Measurements from ENCODE around the gene ABCG2.

Gene ABCG2

GRCh38 chr4:88104902-88105610 is 53.4 kb downstream of the ABCG2 start:
- no peak for TF ChIP-seq CTCF (IDR thresholded peaks at IDR 0.05; ENCODE audit: extremely low read depth, missing control alignments)
- no peak for DNase-seq (ENCODE audit: low spot score)

- TF ChIP-seq CTCF (IDR thresholded peaks at IDR 0.05; ENCODE audit: extremely low read depth, missing control alignments), result no peak
- no peak for DNase-seq (ENCODE audit: low spot score)
Measured at GRCh38 chr4:88102026-88102425, 56.4 kb downstream of the ABCG2 start.

- no peak for TF ChIP-seq CTCF (IDR thresholded peaks at IDR 0.05; ENCODE audit: extremely low read depth, missing control alignments)
- no peak for DNase-seq (ENCODE audit: low spot score)
Measured at GRCh38 chr4:88101165-88101564, 57.3 kb downstream of the ABCG2 start.

GRCh38 chr4:88098993-88099752 is 59.3 kb downstream of the ABCG2 start:
- no peak for DNase-seq (ENCODE audit: low spot score)
- TF ChIP-seq CTCF (IDR thresholded peaks at IDR 0.05; ENCODE audit: extremely low read depth, missing control alignments), result no peak

- TF ChIP-seq CTCF (IDR thresholded peaks at IDR 0.05; ENCODE audit: extremely low read depth, missing control alignments), result no peak
- no peak for DNase-seq (ENCODE audit: low spot score)
Measured at GRCh38 chr4:88097781-88098180, 60.7 kb downstream of the ABCG2 start.

GRCh38 chr4:88097301-88097700 is 61.1 kb downstream of the ABCG2 start:
- DNase-seq (ENCODE audit: low spot score), result no peak
- TF ChIP-seq CTCF (IDR thresholded peaks at IDR 0.05; ENCODE audit: extremely low read depth, missing control alignments), result no peak

- no peak for DNase-seq (ENCODE audit: low spot score)
- no peak for TF ChIP-seq CTCF (IDR thresholded peaks at IDR 0.05; ENCODE audit: extremely low read depth, missing control alignments)
Measured at GRCh38 chr4:88093874-88094273, 64.6 kb downstream of the ABCG2 start.

Data from GM20000 (cell line).